Measurements from ENCODE around the gene FOXP1.

DNA sequence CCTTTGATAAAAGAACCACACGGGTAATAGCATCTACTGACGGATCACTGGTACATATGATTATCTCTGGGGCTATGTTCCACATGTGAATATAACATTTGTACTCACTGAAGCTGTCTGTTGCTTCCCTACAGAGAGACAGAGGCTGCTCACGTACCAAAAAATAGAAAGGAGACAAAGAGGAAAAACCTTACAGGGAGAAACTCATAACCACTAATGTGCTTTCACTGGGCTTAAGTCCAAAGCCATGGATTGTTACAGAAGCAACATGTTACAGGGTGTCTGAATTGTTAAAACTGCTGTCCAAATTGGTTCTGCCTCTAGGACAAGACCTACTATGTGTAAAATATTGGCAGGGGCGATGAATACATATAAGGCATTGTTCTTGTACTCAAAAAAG is 311.9 kb downstream of the FOXP1 start:
- no peak for TF ChIP-seq FOXK2 (IDR thresholded peaks at IDR 0.05)
- no peak for TF ChIP-seq TARDBP (IDR thresholded peaks at IDR 0.05)
- no peak for TF ChIP-seq BHLHE40 (IDR thresholded peaks at IDR 0.05; ENCODE audit: borderline replicate concordance)
- TF ChIP-seq CTBP1 (IDR thresholded peaks at IDR 0.05; ENCODE audit: borderline replicate concordance), result no peak
- TF ChIP-seq SP1 (IDR thresholded peaks at IDR 0.05), result no peak

Data from HEK293T (cell line).